GM18508 (cell line): ENCODE results near the gene ITGBL1.

Experiments
- ATAC-seq: cut with Tn5 transposase; IDR thresholded peaks from one replicate; pipeline ENCODE4 v1.9.1; 2021; ENCODE audit warnings: moderate number of reproducible peaks; ENCODE audit not compliant: insufficient read depth, unreplicated experiment

Gene ITGBL1

GRCh38 chr13:101452519-101453485, at the start of gene ITGBL1:
TSS of gene ITGBL1 (plus strand) at chr13:101452675. CDS start at chr13:101452834, 159 bp downstream.
- peak; percentile 67 for ATAC-seq

- no peak for ATAC-seq
Measured at GRCh38 chr13:101406791-101407190, 45.7 kb upstream of the ITGBL1 start.

- ATAC-seq, result no peak
Measured at GRCh38 chr13:101408154-101408553, 44.3 kb upstream of the ITGBL1 start.

GRCh38 chr13:101408992-101409656, 43.4 kb upstream of the ITGBL1 start:
- ATAC-seq, result no peak

- no peak for ATAC-seq
Measured at GRCh38 chr13:101412076-101412475, 40.4 kb upstream of the ITGBL1 start.

- ATAC-seq, result no peak
Measured at GRCh38 chr13:101415358-101416174, 36.9 kb upstream of the ITGBL1 start.

- ATAC-seq, result no peak
Measured at GRCh38 chr13:101416181-101417042, 36.1 kb upstream of the ITGBL1 start, which contains the start of gene NALCN. TSS of gene NALCN (minus strand) at chr13:101416508. CDS start at chr13:101399126, 17,382 bp downstream.

GRCh38 chr13:101417043-101417406, 35.5 kb upstream of the ITGBL1 start:
- ATAC-seq, result no peak

- no peak for ATAC-seq
Measured at GRCh38 chr13:101417501-101417900, 35.0 kb upstream of the ITGBL1 start.

GRCh38 chr13:101423872-101424271, 28.6 kb upstream of the ITGBL1 start:
- ATAC-seq, result no peak

- no peak for ATAC-seq
Measured at GRCh38 chr13:101424381-101425155, 27.9 kb upstream of the ITGBL1 start.

- ATAC-seq, result no peak
Measured at GRCh38 chr13:101425156-101425471, 27.4 kb upstream of the ITGBL1 start.

GRCh38 chr13:101425623-101426022, 26.9 kb upstream of the ITGBL1 start:
- ATAC-seq, result no peak

GRCh38 chr13:101429733-101430132, 22.7 kb upstream of the ITGBL1 start:
- ATAC-seq, result no peak

GRCh38 chr13:101433895-101434294, 18.6 kb upstream of the ITGBL1 start:
- ATAC-seq, result no peak

- no peak for ATAC-seq
Measured at GRCh38 chr13:101434486-101434885, 18.0 kb upstream of the ITGBL1 start.

GRCh38 chr13:101447852-101448251, 4.6 kb upstream of the ITGBL1 start:
- ATAC-seq, result no peak

GRCh38 chr13:101449790-101450748, 2.4 kb upstream of the ITGBL1 start:
- no peak for ATAC-seq
